Stimulated activated CD4-positive, alpha-beta T cell treated with anti-CD3 and anti-CD28 coated beads, TNF-alpha, amount 100 ng/mL, for 1 hour (primary cell): ENCODE measurements around the gene CHST2.

Experiments used
- DNase-seq, 3 donors: peaks; one replicate each; pipeline ENCODE4 v3.0.0-alpha.2; 2020; ENCODE audit warnings: low read depth in 3 of 3, low spot score in 1 of 3

CHST2 gene

GRCh38 chr3:143098032-143098764 is 21.4 kb upstream of the CHST2 start:
- no peak for DNase-seq

- no peak for DNase-seq
Observed at GRCh38 chr3:143099210-143099609, 20.4 kb upstream of the CHST2 start.

- DNase-seq: no peak
Observed at GRCh38 chr3:143099690-143100089, 19.9 kb upstream of the CHST2 start.

- no peak for DNase-seq
Observed at GRCh38 chr3:143100451-143100850, 19.1 kb upstream of the CHST2 start.

GRCh38 chr3:143101792-143102381 is 17.7 kb upstream of the CHST2 start:
- DNase-seq: no peak

- no peak for DNase-seq
Observed at GRCh38 chr3:143103652-143104051, 15.9 kb upstream of the CHST2 start.

- DNase-seq: no peak
Observed at GRCh38 chr3:143105170-143105569, 14.4 kb upstream of the CHST2 start.

- no peak for DNase-seq
Observed at GRCh38 chr3:143109861-143110260, 9.7 kb upstream of the CHST2 start.

- DNase-seq: no peak
Observed at GRCh38 chr3:143110371-143110770, 9.2 kb upstream of the CHST2 start.

- DNase-seq: no peak
Observed at GRCh38 chr3:143118630-143119008, 952 bp upstream of the CHST2 start.

GRCh38 chr3:143119974-143120715 is 574 bp downstream of the CHST2 start:
- peak in 1 of 3 donors; percentile 12 for DNase-seq

GRCh38 chr3:143120716-143121240 is 1.2 kb downstream of the CHST2 start:
- peak in 1 of 3 donors; percentile 26 for DNase-seq

- peak in 2 of 3 donors; percentile 35 to 55 for DNase-seq
Observed at GRCh38 chr3:143121241-143122088, 1.9 kb downstream of the CHST2 start.

- no peak for DNase-seq
Observed at GRCh38 chr3:143122089-143122430, 2.5 kb downstream of the CHST2 start.

- DNase-seq: no peak
Observed at GRCh38 chr3:143122608-143123352, 3.2 kb downstream of the CHST2 start.

GRCh38 chr3:143123353-143123984 is 3.9 kb downstream of the CHST2 start:
- DNase-seq: no peak

- no peak for DNase-seq
Observed at GRCh38 chr3:143124601-143125520, 5.3 kb downstream of the CHST2 start.

- no peak for DNase-seq
Observed at GRCh38 chr3:143127801-143128200, 8.2 kb downstream of the CHST2 start.
